ENCODE measurements around the gene CMTR1. TPM values are rescaled to one million over a fixed set of nuclear protein-coding genes. Genes with fewer than 3 reads are reported as not detected.
"Not testable (repeated sequence)": the region's sequence is repeated elsewhere in the genome, so short reads cannot be mapped to it uniquely, and the experiment has no call there.

Gene CMTR1
- total RNA-seq, 1 experiment from 2014 or later, result 24.5 TPM

DNA sequence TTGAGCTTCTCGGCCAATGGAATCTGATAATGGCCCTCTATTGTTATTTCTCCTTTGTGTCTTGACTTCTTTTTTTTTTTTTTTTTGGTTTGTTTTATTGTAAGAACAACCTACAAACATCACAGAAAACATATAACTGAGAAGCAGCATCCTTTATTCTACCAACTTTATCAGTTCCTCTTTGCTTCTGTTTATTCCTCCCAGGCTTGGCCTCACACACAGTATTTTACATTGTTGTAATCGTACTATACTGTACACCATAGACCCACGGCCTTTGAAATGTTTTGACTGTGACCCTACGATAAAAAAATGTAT lies 67.2 kb downstream of the CMTR1 start:
- DNase-seq (ENCODE audit: unreplicated experiment), result no peak
- ChIA-PET CTCF (interaction anchor here (0.6 kb wide), 1 partner anchor 13 kb away, joined by 3 read pairs; no protein-coding TSS in a partner anchor), POLR2A (interaction anchor here (0.6 to 1.4 kb wide), 4 partner anchors 14 to 319 kb away, joined by 3 to 4 read pairs (median 3); no protein-coding TSS in a partner anchor)
- H3K27ac Mint-ChIP-seq (ENCODE audit: low read depth, unreplicated experiment), result peak overlapping the region; percentile 93
- intact Hi-C loops (cut with micrococcal nuclease), result no loop called here
- no peaks in the 10 kb centered on the region for H3K9me3 Mint-ChIP-seq (ENCODE audit: unreplicated experiment)
- H3K27me3 Mint-ChIP-seq (ENCODE audit: insufficient read depth, unreplicated experiment), result no peaks in the 10 kb centered on the region
- H3K36me3 Mint-ChIP-seq (ENCODE audit: insufficient read depth, unreplicated experiment), result no peaks in the 10 kb centered on the region
- TF ChIP-seq CTCF (IDR thresholded peaks at IDR 0.05; ENCODE audit: unreplicated experiment), result no peak
- peaks cover 16% of the 10 kb centered on the region for H3K4me1 Mint-ChIP-seq (ENCODE audit: insufficient read depth, unreplicated experiment)
- H3K4me3 Mint-ChIP-seq (ENCODE audit: unreplicated experiment), result peak overlapping the region; percentile 93
- BruUV-seq (replicated peaks), result no TSS peak

DNA sequence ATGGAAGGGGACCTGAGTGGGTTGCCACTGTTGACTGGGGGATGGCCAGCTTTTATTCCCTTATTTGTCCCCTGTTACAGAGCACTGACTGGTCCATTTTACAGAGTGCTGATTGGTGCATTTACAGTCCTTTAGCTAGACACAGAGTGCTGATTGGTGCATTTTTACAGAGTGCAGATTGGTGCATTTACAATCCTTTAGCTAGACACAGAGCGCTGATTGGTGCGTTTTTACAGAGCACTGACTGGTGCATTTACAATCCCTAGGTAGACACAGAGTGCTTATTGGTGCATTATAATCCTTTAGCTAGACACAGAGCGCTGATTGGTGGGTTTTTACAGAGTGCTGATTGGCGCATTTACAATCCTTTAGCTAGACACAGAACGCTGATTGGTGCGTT lies 67.9 kb downstream of the CMTR1 start:
- H3K36me3 Mint-ChIP-seq (ENCODE audit: insufficient read depth, unreplicated experiment); intact Hi-C loops (cut with micrococcal nuclease); DNase-seq (ENCODE audit: unreplicated experiment); H3K27me3 Mint-ChIP-seq (ENCODE audit: insufficient read depth, unreplicated experiment); H3K4me3 Mint-ChIP-seq (ENCODE audit: unreplicated experiment); H3K27ac Mint-ChIP-seq (ENCODE audit: low read depth, unreplicated experiment); BruUV-seq (replicated peaks); H3K9me3 Mint-ChIP-seq (ENCODE audit: unreplicated experiment): not testable (repeated sequence)
- ChIA-PET CTCF (interaction anchor here (0.6 to 1.4 kb wide), 4 partner anchors 14 to 1978 kb away, joined by 3 read pairs; no protein-coding TSS in a partner anchor), POLR2A (interaction anchor here (1.4 kb wide), 1 partner anchor 13 kb away, joined by 4 read pairs; no protein-coding TSS in a partner anchor)
- peaks cover 16% of the 10 kb centered on the region for H3K4me1 Mint-ChIP-seq (ENCODE audit: insufficient read depth, unreplicated experiment)

DNA sequence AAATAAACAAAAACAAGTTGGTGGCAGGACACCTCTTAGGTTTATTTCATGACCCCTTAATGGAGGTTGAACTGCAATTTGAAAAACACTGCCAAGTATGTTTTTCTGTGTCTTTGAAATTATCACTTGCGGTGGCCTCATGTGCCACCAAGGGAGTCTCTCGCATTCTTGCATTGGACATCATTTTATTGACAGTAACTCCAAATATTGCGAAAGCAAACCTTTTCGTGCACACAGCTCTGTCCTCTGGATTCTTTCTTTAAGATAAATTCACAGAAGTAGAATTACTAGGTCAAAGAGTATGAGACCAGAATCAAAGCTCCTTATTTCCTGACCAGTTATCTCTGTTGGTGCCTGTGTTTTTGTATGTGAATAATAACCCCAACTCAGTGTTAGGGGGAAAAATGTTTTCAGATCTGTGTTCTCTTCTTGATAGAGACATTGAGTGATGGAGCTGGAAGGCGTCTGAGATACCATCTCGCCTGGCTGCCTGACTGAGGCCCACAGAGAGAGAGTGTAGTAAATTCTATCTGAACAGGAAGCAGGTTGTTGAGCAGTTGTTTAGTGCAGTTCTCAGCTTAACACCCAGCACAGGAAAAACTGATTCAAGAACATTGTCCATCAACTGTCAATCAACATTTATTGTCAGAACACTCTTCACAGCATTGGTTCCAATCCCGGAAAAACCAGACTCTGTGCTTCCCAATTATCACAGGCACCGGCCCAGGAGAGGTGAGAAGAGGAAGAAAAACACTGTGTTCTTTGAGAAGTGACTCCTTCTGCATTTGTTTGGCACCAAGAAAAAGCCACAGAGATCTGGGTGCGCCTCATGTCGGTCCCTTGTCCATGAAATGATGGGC lies 68.8 kb downstream of the CMTR1 start:
- Mint-ChIP-seq H3K4me1 (ENCODE audit: insufficient read depth, unreplicated experiment) (peaks cover 16% of the 10 kb centered on the region), H3K27ac (ENCODE audit: low read depth, unreplicated experiment) (no peak overlapping the region), H3K36me3 (ENCODE audit: insufficient read depth, unreplicated experiment) (no peaks in the 10 kb centered on the region), H3K9me3 (ENCODE audit: unreplicated experiment) (no peaks in the 10 kb centered on the region), H3K4me3 (ENCODE audit: unreplicated experiment) (no peak overlapping the region), H3K27me3 (ENCODE audit: insufficient read depth, unreplicated experiment) (no peaks in the 10 kb centered on the region)
- CTCF ChIA-PET, result interaction anchor here (0.8 to 1.4 kb wide), 2 partner anchors 69 to 123 kb away, joined by 3 to 4 read pairs; no protein-coding TSS in a partner anchor
- no peak for TF ChIP-seq CTCF (IDR thresholded peaks at IDR 0.05; ENCODE audit: unreplicated experiment)
- POLR2A ChIA-PET, result interaction anchor here (1.1 to 1.6 kb wide), 2 partner anchors 12 to 68 kb away, joined by 3 to 4 read pairs; partner anchors contain the start of gene CMTR1
- DNase-seq (ENCODE audit: unreplicated experiment), result no peak
- no TSS peak for BruUV-seq (replicated peaks)
- intact Hi-C loops (cut with micrococcal nuclease), result no loop called here

DNA sequence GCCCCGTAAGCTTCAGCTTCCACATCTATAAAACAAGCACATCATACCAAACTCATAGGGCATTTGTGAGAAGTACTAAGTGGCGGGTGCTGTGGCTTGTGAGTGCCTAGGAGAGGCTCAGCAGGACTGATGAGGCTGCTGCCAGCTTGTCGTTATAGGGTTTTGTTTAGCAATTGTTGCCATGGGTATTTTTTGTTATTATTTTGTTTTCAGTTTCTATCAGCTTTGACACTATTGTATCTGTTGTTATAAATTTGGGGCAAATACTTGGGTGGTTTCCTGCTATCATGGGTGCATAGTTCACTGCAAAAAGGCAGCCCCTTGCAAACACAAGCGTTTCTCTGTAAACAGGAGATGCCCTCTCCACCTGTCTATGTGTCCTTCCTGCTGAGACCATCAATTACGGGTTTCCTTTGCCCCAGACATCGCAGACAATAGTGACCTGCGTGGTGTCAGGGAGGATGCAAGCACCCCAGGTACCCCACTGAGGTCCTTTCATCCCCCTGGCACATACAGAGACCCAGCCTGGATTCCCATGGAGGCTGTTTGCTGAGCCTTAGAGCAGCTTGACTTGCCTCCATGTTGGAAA lies 69.8 kb downstream of the CMTR1 start:
- ChIA-PET POLR2A (interaction anchor here (1.6 kb wide), 1 partner anchor 69 kb away, joined by 4 read pairs; the partner anchor contains the start of gene CMTR1), CTCF (no interaction called here)
- H3K36me3 Mint-ChIP-seq (ENCODE audit: insufficient read depth, unreplicated experiment), result no peaks in the 10 kb centered on the region
- intact Hi-C loops (cut with micrococcal nuclease), result no loop called here
- no TSS peak for BruUV-seq (replicated peaks)
- no peaks in the 10 kb centered on the region for H3K27me3 Mint-ChIP-seq (ENCODE audit: insufficient read depth, unreplicated experiment)
- H3K9me3 Mint-ChIP-seq (ENCODE audit: unreplicated experiment), result no peaks in the 10 kb centered on the region
- no peak for TF ChIP-seq CTCF (IDR thresholded peaks at IDR 0.05; ENCODE audit: unreplicated experiment)
- no peak overlapping the region for H3K27ac Mint-ChIP-seq (ENCODE audit: low read depth, unreplicated experiment)
- H3K4me3 Mint-ChIP-seq (ENCODE audit: unreplicated experiment), result no peak overlapping the region
- no peak for DNase-seq (ENCODE audit: unreplicated experiment)
- peaks cover 16% of the 10 kb centered on the region for H3K4me1 Mint-ChIP-seq (ENCODE audit: insufficient read depth, unreplicated experiment)

Measured in MCF 10A (cell line).